HepG2 (cell line): ENCODE results near the gene ETV1. TPM values are rescaled to one million over a fixed set of nuclear protein-coding genes. Genes with fewer than 3 reads are reported as not detected.

ENCODE experiments used
- ATAC-seq: fragments of 200-7000 bp; cut with Tn5 transposase; 3 replicates; pipeline ENCODE4 v1.9.1; 2020; ENCODE audit warnings: mild to moderate bottlenecking, moderate library complexity
- BruUV-seq: library from RNA; stranded (reverse); fragments of 400-500 nt; replicated peaks from 2 replicates; lab custom pipeline; 2021; lab: Mats Ljungman, UMichigan
- CTCF ChIA-PET: fragments of 300-600 bp; formaldehyde crosslinking; extraction: SDS; loops from one replicate; lab custom pipeline; 2021; ENCODE audit warnings: low total read pairs, inconsistent platforms, low intra/inter-chr PET ratio; lab: Yijun Ruan, JAX
- POLR2A ChIA-PET: fragments of 350-600 bp; sonication (Branson Sonifier 250); formaldehyde crosslinking; loops from one replicate; lab custom pipeline; 2020; ENCODE audit warnings: antibody characterized with exemption, inconsistent platforms; lab: Yijun Ruan, JAX
- DNase-seq: peaks from one replicate; pipeline ENCODE4 v3.0.0-alpha.2; 2015; ENCODE audit warnings: low spot score
- FAIRE-seq: peaks from 3 replicates; lab custom pipeline; 2011; peaks lifted over from hg19 to GRCh38; lab: Jason Lieb, UNC
- H2AFZ ChIP-seq: one replicate; pipeline ENCODE4 v1.6.1; 2011; ENCODE audit warnings: low read length, inconsistent platforms
- H3K27ac ChIP-seq: fragments of 300-600 bp; 3 replicates; pipeline ENCODE4 v1.8.0; 2011; ENCODE audit warnings: mixed run types, mild to moderate bottlenecking, mixed read lengths, low read length, inconsistent platforms; ENCODE audit not compliant: insufficient read depth; ENCODE audit errors: extremely low read length
- H3K27me3 ChIP-seq, 2 experiments: fragments of 200-600 bp in 1 of 2; 2 replicates in 1 of 2; 3 replicates in 1 of 2; pipeline versions ENCODE4 v1.6.0 to v1.8.0; 2011; ENCODE audit warnings: low read length in 2 of 2, mild to moderate bottlenecking in 2 of 2, moderate library complexity in 2 of 2, inconsistent platforms in 1 of 2; ENCODE audit not compliant: insufficient read depth in 2 of 2, control insufficient read depth in 1 of 2
- H3K36me3 ChIP-seq, 2 experiments: fragments of 200-600 bp in 1 of 2; replicated peaks in 1 of 2; 2 replicates in 1 of 2; 3 replicates in 1 of 2; pipeline versions ENCODE4 v1.5.1 to v1.8.0; 2011; ENCODE audit warnings: low read length in 2 of 2, inconsistent platforms in 1 of 2; ENCODE audit not compliant: insufficient read depth in 2 of 2, control insufficient read depth in 1 of 2
- H3K4me1 ChIP-seq: 2 replicates; pipeline ENCODE4 v1.5.1; 2012; ENCODE audit warnings: low read length, inconsistent platforms; ENCODE audit not compliant: insufficient read depth
- H3K4me2 ChIP-seq: 2 replicates; pipeline ENCODE4 v1.6.0; 2011; ENCODE audit warnings: low read depth, low read length, inconsistent platforms
- H3K4me3 ChIP-seq, 3 experiments: fragments of 200-600 bp in 1 of 3; sonication (generic), shearing (Covaris generic) in 1 of 3; replicated peaks in 1 of 3; 2 replicates each; pipeline ENCODE4 v1.5.1; 2011 to 2016; ENCODE audit warnings: low read length in 3 of 3, inconsistent platforms in 2 of 3, low read depth in 2 of 3, mild to moderate bottlenecking in 2 of 3, control low read depth in 1 of 3, mixed read lengths in 1 of 3; ENCODE audit not compliant: insufficient read depth in 1 of 3
- H3K79me2 ChIP-seq: one replicate; pipeline ENCODE4 v1.6.1; 2011; ENCODE audit warnings: low read length, inconsistent platforms; ENCODE audit not compliant: insufficient read depth
- H3K9ac ChIP-seq: 2 replicates; pipeline ENCODE4 v1.6.0; 2011; ENCODE audit warnings: mild to moderate bottlenecking, low read depth, low read length, inconsistent platforms; ENCODE audit not compliant: insufficient read depth
- H3K9me3 ChIP-seq: 2 replicates; pipeline ENCODE4 v1.5.1; 2012; ENCODE audit warnings: mild to moderate bottlenecking, low read length
- H4K20me1 ChIP-seq: 2 replicates; pipeline ENCODE4 v1.6.0; 2011; ENCODE audit warnings: inconsistent platforms, mild to moderate bottlenecking, low read length, moderate library complexity; ENCODE audit not compliant: insufficient read depth
- FOSL1 ChIP-seq: sonication (generic); formaldehyde crosslinking; IDR thresholded peaks from 2 replicates; pipeline ENCODE4 v1.9.0; 2021; ENCODE audit warnings: missing genetic modification reagents, borderline replicate concordance
- GTF2F1 ChIP-seq: fragments of 150-350 bp; IDR thresholded peaks from 2 replicates; pipeline ENCODE4 v1.6.1; 2014; ENCODE audit warnings: low read length
- KAT7 ChIP-seq: IDR thresholded peaks from 2 replicates; pipeline ENCODE4 v1.6.1; 2018; ENCODE audit warnings: borderline replicate concordance, missing compliant biosample characterization
- NFE2L2 ChIP-seq: fragments of 150-350 bp; IDR thresholded peaks from 2 replicates; pipeline ENCODE4 v1.6.1; 2014; ENCODE audit warnings: low read length
- PHB2 ChIP-seq: fragments of 450-650 bp; IDR thresholded peaks from 2 replicates; pipeline ENCODE4 v1.6.1; 2018; ENCODE audit not compliant: partially characterized antibody
- RAD21 ChIP-seq: fragments of 450-650 bp; formaldehyde crosslinking; IDR thresholded peaks from 2 replicates; pipeline ENCODE4 v1.5.0; 2020; ENCODE audit warnings: mild to moderate bottlenecking
- SYNCRIP ChIP-seq: fragments of 200-400 bp; formaldehyde crosslinking; IDR thresholded peaks from 2 replicates; pipeline ENCODE4 v1.6.1; 2018; ENCODE audit warnings: mild to moderate bottlenecking, low read depth, low read length; ENCODE audit not compliant: insufficient read depth
- ZFX ChIP-seq: sonication (generic); formaldehyde crosslinking; IDR thresholded peaks from 2 replicates; pipeline ENCODE4 v1.4.0; 2020; ENCODE audit warnings: mild to moderate bottlenecking, low read depth, missing genetic modification reagents, moderate library complexity
- ZFY ChIP-seq: sonication (generic); formaldehyde crosslinking; IDR thresholded peaks from 2 replicates; pipeline ENCODE4 v1.4.0; 2020; ENCODE audit warnings: missing genetic modification reagents
- ZMAT3 ChIP-seq: sonication (generic); formaldehyde crosslinking; conservative IDR thresholded peaks from 2 replicates; pipeline ENCODE4 v1.7.0; 2021; ENCODE audit warnings: missing genetic modification reagents
- ZNF24 ChIP-seq: fragments of 450-650 bp; IDR thresholded peaks from 2 replicates; pipeline ENCODE4 v1.6.1; 2017; ENCODE audit warnings: antibody characterized with exemption, mild to moderate bottlenecking
- ZNF614 ChIP-seq: IDR thresholded peaks from 2 replicates; pipeline ENCODE4 v1.6.1; 2018; ENCODE audit warnings: missing biosample characterization, missing genetic modification reagents, inconsistent platforms, borderline replicate concordance
- ZNF781 ChIP-seq: sonication (generic); formaldehyde crosslinking; IDR thresholded peaks from 2 replicates; pipeline ENCODE4 v1.5.1; 2020; ENCODE audit warnings: borderline replicate concordance, mild to moderate bottlenecking, missing genetic modification reagents; ENCODE audit errors: not compliant biosample characterization
- WGBS: methylation state at CpG from one replicate; pipeline ENCODE4 v1.1.6; 2017; ENCODE audit warnings: low lambda C conversion rate; 5-methylcytosine and 5-hydroxymethylcytosine counted together
- in situ Hi-C: cut with HindIII; loops from 2 replicates; pipeline ENCODE4 v1.10.0; 2017; ENCODE audit warnings: low pct_unique_long_range_greater_than_20kb; ENCODE audit not compliant: extremely low pct_ligation_motif_present
- intact Hi-C: fragments of 100-400 bp; cut with micrococcal nuclease; formaldehyde crosslinking; loops from one replicate; pipeline ENCODE4 v1.10.0; 2022; ENCODE audit not compliant: unreplicated experiment
- polyA plus RNA-seq, 8 experiments: library from polyadenylated mRNA; depleted of rRNA in 3 of 8; stranded (reverse) in 7 of 8; unstranded in 1 of 8; fragments of >200 nt; fragmentation: Illumina TruSeq in 4 of 8; extraction: Trizol in 4 of 8; gene quantifications; 2 replicates each; pipeline versions ENCODE4 v1.2.1 to v1.2.3, GENCODE V29; 2011 to 2016; ENCODE audit warnings: low read depth in 4 of 8, missing spikeins in 1 of 8, mixed read lengths in 1 of 8; ENCODE audit not compliant: insufficient read depth in 1 of 8
- total RNA-seq, 5 experiments: library from RNA; depleted of rRNA; stranded (reverse); fragments of >200 nt; fragmentation: Illumina TruSeq; extraction: Trizol; gene quantifications; 2 replicates each; pipeline ENCODE4 v1.2.3, GENCODE V29; 2016; ENCODE audit warnings: low read depth in 1 of 5
- TF ChIP-seq, protein P1 (sequence below): sonication (generic); formaldehyde crosslinking; IDR thresholded peaks from 2 replicates; pipeline ENCODE4 v1.5.0; 2020; ENCODE audit warnings: missing genetic modification reagents
- TF ChIP-seq, protein P2 (sequence below): sonication (generic); formaldehyde crosslinking; IDR thresholded peaks from 2 replicates; pipeline ENCODE4 v1.5.1; 2020; ENCODE audit warnings: mild to moderate bottlenecking, missing genetic modification reagents
- TF ChIP-seq, protein P3 (sequence below): sonication (generic); formaldehyde crosslinking; IDR thresholded peaks from 2 replicates; pipeline ENCODE4 v1.8.0; 2023; ENCODE audit warnings: mild to moderate bottlenecking, missing genetic modification reagents
- TF ChIP-seq, protein P4 (sequence below): IDR thresholded peaks from 2 replicates; pipeline ENCODE4 v1.6.1; 2012; ENCODE audit warnings: inconsistent platforms
- TF ChIP-seq, protein P5 (sequence below): sonication (generic); formaldehyde crosslinking; IDR thresholded peaks from 2 replicates; pipeline ENCODE4 v1.4.0; 2020; ENCODE audit warnings: low read depth, mild to moderate bottlenecking, missing genetic modification reagents

ETV1 gene
- total and polyA plus RNA-seq, 2 of the 13 experiments (the other 11 are each of a cell fraction or from before 2014, with no cell fraction given), result 0.04 to 0.24 TPM

DNA sequence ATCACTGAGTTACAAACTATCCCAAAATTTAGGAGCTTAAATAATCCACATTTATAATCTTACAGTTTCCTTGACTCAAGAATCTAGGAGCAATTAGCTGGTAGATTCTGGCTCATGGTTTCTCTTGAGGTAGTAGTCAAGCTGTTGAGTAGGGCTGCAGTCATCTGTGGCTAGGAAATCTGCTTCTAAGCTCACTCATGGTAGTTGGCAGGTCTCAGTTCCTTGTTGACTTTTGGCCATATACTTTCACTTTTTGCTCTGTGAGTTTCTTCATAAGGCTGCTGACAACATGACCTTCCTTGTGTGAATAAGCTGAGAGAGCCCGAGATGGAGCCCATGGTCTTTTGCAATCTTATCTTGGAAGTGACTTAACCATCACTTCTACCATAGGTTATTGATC lies 10.8 kb upstream of the ETV1 start:
- in situ Hi-C loops, result no loop called here
- H3K9me3 ChIP-seq, result peaks cover 51% of the 10 kb centered on the region
- intact Hi-C loops, result no loop called here
- no peak overlapping the region for H2AFZ ChIP-seq
- ATAC-seq (no peak), FAIRE-seq (no peak), DNase-seq (no peak)
- no TSS peak for BruUV-seq
- H3K27ac ChIP-seq, result no peak overlapping the region
- no peaks in the 10 kb centered on the region for H3K79me2 ChIP-seq
- no peaks in the 10 kb centered on the region for H3K4me1 ChIP-seq
- ChIA-PET POLR2A (no interaction called here), CTCF (no interaction called here)
- H3K4me2 ChIP-seq, result no peak overlapping the region
- 0% methylated on average over 1 of the region's 1 CpG for WGBS
- no peak overlapping the region for H3K9ac ChIP-seq
- H3K27me3 ChIP-seq, result no peaks in the 10 kb centered on the region
- no peaks in the 10 kb centered on the region for H3K36me3 ChIP-seq
- no peak overlapping the region for H3K4me3 ChIP-seq
- H4K20me1 ChIP-seq, result no peaks in the 10 kb centered on the region
- TF ChIP-seq ZFX (CRISPR knock-in tag) (no peak), ZNF614 (CRISPR knock-in tag) (no peak), ZNF781 (CRISPR knock-in tag) (no peak), NFE2L2 (no peak), ZFY (CRISPR knock-in tag) (no peak), PHB2 (no peak), ZNF24 (no peak), SYNCRIP (no peak), FOSL1 (no peak), RAD21 (CRISPR knock-in tag) (no peak), GTF2F1 (no peak), ZMAT3 (CRISPR knock-in tag) (no peak), KAT7 (CRISPR knock-in tag) (no peak)
- TF ChIP-seq, protein P1, sequence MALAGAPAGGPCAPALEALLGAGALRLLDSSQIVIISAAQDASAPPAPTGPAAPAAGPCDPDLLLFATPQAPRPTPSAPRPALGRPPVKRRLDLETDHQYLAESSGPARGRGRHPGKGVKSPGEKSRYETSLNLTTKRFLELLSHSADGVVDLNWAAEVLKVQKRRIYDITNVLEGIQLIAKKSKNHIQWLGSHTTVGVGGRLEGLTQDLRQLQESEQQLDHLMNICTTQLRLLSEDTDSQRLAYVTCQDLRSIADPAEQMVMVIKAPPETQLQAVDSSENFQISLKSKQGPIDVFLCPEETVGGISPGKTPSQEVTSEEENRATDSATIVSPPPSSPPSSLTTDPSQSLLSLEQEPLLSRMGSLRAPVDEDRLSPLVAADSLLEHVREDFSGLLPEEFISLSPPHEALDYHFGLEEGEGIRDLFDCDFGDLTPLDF (CRISPR knock-in tag), result no peak
- TF ChIP-seq, protein P2, sequence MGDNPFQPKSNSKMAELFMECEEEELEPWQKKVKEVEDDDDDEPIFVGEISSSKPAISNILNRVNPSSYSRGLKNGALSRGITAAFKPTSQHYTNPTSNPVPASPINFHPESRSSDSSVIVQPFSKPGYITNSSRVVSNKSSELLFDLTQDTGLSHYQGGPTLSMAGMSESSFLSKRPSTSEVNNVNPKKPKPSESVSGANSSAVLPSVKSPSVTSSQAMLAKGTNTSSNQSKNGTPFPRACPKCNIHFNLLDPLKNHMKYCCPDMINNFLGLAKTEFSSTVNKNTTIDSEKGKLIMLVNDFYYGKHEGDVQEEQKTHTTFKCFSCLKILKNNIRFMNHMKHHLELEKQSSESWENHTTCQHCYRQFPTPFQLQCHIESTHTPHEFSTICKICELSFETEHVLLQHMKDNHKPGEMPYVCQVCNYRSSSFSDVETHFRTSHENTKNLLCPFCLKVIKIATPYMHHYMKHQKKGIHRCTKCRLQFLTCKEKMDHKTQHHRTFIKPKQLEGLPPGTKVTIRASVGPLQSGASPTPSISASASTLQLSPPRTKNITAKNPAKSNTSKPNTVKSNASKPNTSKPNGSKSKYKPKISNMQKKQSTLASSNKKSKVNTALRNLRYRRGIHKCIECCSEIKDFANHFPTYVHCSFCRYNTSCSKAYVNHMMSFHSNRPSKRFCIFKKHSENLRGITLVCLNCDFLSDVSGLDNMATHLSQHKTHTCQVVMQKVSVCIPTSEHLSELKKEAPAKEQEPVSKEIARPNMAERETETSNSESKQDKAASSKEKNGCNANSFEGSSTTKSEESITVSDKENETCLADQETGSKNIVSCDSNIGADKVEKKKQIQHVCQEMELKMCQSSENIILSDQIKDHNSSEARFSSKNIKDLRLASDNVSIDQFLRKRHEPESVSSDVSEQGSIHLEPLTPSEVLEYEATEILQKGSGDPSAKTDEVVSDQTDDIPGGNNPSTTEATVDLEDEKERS (CRISPR knock-in tag), result no peak
- TF ChIP-seq, protein P3, sequence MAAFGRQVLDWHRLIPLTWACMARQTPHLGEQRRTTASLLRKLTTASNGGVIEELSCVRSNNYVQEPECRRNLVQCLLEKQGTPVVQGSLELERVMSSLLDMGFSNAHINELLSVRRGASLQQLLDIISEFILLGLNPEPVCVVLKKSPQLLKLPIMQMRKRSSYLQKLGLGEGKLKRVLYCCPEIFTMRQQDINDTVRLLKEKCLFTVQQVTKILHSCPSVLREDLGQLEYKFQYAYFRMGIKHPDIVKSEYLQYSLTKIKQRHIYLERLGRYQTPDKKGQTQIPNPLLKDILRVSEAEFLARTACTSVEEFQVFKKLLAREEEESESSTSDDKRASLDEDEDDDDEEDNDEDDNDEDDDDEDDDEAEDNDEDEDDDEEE (CRISPR knock-in tag), result no peak
- TF ChIP-seq, protein P4, sequence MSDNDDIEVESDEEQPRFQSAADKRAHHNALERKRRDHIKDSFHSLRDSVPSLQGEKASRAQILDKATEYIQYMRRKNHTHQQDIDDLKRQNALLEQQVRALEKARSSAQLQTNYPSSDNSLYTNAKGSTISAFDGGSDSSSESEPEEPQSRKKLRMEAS, result no peak
- TF ChIP-seq, protein P5, sequence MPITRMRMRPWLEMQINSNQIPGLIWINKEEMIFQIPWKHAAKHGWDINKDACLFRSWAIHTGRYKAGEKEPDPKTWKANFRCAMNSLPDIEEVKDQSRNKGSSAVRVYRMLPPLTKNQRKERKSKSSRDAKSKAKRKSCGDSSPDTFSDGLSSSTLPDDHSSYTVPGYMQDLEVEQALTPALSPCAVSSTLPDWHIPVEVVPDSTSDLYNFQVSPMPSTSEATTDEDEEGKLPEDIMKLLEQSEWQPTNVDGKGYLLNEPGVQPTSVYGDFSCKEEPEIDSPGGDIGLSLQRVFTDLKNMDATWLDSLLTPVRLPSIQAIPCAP (CRISPR knock-in tag), result no peak
- TF ChIP-seq, all 625 proteins: peak for 0
